Measurements from ENCODE around the gene UNC5B.

DNA sequence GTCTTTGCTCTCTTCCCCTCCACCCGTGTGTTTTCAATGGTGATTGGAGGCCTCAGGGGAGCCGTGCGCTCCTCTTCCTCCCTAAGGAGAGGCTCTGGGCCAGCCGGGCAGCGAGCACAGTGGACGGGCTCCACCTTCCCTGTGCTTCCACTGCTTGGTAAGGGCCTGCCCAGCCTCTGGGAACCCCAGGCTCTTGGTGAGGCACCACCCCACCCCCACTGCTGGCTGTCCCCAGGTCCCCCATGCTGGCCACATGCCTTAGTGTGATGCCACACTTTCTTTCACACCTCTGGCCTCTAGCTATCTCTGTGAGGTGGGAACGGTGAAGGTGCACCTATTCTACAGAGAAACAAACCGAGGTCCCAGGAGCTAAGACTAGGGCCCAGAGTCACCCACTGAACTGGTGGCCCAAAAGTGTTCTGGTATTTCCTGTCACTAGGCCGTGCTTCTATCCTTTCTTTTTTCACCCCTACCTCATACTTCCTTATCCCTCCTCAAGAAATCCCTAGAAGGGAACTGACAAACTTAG, 53.3 kb downstream of the UNC5B start:
- TF ChIP-seq, protein P1, sequence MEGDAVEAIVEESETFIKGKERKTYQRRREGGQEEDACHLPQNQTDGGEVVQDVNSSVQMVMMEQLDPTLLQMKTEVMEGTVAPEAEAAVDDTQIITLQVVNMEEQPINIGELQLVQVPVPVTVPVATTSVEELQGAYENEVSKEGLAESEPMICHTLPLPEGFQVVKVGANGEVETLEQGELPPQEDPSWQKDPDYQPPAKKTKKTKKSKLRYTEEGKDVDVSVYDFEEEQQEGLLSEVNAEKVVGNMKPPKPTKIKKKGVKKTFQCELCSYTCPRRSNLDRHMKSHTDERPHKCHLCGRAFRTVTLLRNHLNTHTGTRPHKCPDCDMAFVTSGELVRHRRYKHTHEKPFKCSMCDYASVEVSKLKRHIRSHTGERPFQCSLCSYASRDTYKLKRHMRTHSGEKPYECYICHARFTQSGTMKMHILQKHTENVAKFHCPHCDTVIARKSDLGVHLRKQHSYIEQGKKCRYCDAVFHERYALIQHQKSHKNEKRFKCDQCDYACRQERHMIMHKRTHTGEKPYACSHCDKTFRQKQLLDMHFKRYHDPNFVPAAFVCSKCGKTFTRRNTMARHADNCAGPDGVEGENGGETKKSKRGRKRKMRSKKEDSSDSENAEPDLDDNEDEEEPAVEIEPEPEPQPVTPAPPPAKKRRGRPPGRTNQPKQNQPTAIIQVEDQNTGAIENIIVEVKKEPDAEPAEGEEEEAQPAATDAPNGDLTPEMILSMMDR (IDR thresholded peaks at IDR 0.05; ENCODE audit: low read length), result no peak
- TF ChIP-seq EZH2 (optimal IDR thresholded peaks at IDR 0.05; ENCODE audit: low read depth, low read length), result no peak
